ENCODE data around the gene GIT1. TPM values are rescaled to one million over a fixed set of nuclear protein-coding genes. Genes with fewer than 3 reads are reported as not detected.

The GIT1 gene
- total RNA-seq, 1 donor from 2014 or later: 108 TPM

- Mint-ChIP-seq H3K4me1 (peaks cover 3% of the 10 kb centered on the region), H3K36me3 (peaks cover 14% of the 10 kb centered on the region), H3K27ac (no peak overlapping the region), H3K4me3 (no peak overlapping the region), H3K27me3 (ENCODE audit: low read depth) (peaks cover 4% of the 10 kb centered on the region), H3K9me3 (no peaks in the 10 kb centered on the region)
- no peak for TF ChIP-seq CTCF (IDR thresholded peaks at IDR 0.05; ENCODE audit: unreplicated experiment)
- no peak for DNase-seq (ENCODE audit: low spot score in 2 of 2, unreplicated experiment in 2 of 2)
Measured at GRCh38 chr17:29627951-29628350, 38.5 kb upstream of the GIT1 start.

GRCh38 chr17:29625037-29625750 lies 35.7 kb upstream of the GIT1 start:
- DNase-seq (ENCODE audit: low spot score in 2 of 2, unreplicated experiment in 2 of 2): no peak
- TF ChIP-seq CTCF (IDR thresholded peaks at IDR 0.05; ENCODE audit: unreplicated experiment): no peak
- Mint-ChIP-seq H3K4me1 (peaks cover 5% of the 10 kb centered on the region), H3K27me3 (ENCODE audit: low read depth) (peaks cover 23% of the 10 kb centered on the region), H3K27ac (no peak overlapping the region), H3K9me3 (no peaks in the 10 kb centered on the region), H3K4me3 (no peak overlapping the region), H3K36me3 (peaks cover 2% of the 10 kb centered on the region)

GRCh38 chr17:29624586-29624985 lies 35.1 kb upstream of the GIT1 start:
- Mint-ChIP-seq H3K27me3 (ENCODE audit: low read depth) (peaks cover 29% of the 10 kb centered on the region), H3K36me3 (peaks cover 2% of the 10 kb centered on the region), H3K4me1 (peaks cover 5% of the 10 kb centered on the region), H3K4me3 (no peak overlapping the region), H3K27ac (no peak overlapping the region), H3K9me3 (no peaks in the 10 kb centered on the region)
- no peak for TF ChIP-seq CTCF (IDR thresholded peaks at IDR 0.05; ENCODE audit: unreplicated experiment)
- no peak for DNase-seq (ENCODE audit: low spot score in 2 of 2, unreplicated experiment in 2 of 2)

GRCh38 chr17:29623283-29623647 lies 33.8 kb upstream of the GIT1 start:
- TF ChIP-seq CTCF (IDR thresholded peaks at IDR 0.05; ENCODE audit: unreplicated experiment): no peak
- H3K27me3 Mint-ChIP-seq (ENCODE audit: low read depth): peaks cover 40% of the 10 kb centered on the region
- H3K9me3 Mint-ChIP-seq: no peaks in the 10 kb centered on the region
- peaks cover 2% of the 10 kb centered on the region for H3K36me3 Mint-ChIP-seq
- no peak overlapping the region for H3K27ac Mint-ChIP-seq
- DNase-seq (ENCODE audit: low spot score in 2 of 2, unreplicated experiment in 2 of 2): no peak
- peak overlapping the region; percentile 71 for H3K4me3 Mint-ChIP-seq
- peaks cover 5% of the 10 kb centered on the region for H3K4me1 Mint-ChIP-seq

GRCh38 chr17:29622337-29623282 lies 33.2 kb upstream of the GIT1 start, which contains the start of gene CORO6:
TSS of gene CORO6 (minus strand) at chr17:29622912. CDS start at chr17:29621421, 1,491 bp downstream.
- TF ChIP-seq CTCF (IDR thresholded peaks at IDR 0.05; ENCODE audit: unreplicated experiment): no peak
- Mint-ChIP-seq H3K4me1 (peaks cover 5% of the 10 kb centered on the region), H3K9me3 (no peaks in the 10 kb centered on the region), H3K27ac (no peak within 1 kb of the TSS), H3K36me3 (peaks cover 2% of the 10 kb centered on the region), H3K27me3 (ENCODE audit: low read depth) (peaks cover 45% of the 10 kb centered on the region), H3K4me3 (peak within 1 kb of the TSS; percentile 71)
- peak; percentile 54 to 75 for DNase-seq (ENCODE audit: low spot score in 2 of 2, unreplicated experiment in 2 of 2)
